Stimulated activated CD8-positive, alpha-beta memory T cell treated with anti-CD3 and anti-CD28 coated beads, Interleukin-15, amount 100 ng/mL, for 24 hours (primary cell): ENCODE results near the gene MBTPS1.
A peak's percentile ranks its signal among the peaks of the same experiment; 100 is the strongest.

Experiments used
- DNase-seq: peaks from one replicate; pipeline ENCODE4 v3.0.0-alpha.2; 2020; ENCODE audit warnings: low read depth

Gene MBTPS1

DNA sequence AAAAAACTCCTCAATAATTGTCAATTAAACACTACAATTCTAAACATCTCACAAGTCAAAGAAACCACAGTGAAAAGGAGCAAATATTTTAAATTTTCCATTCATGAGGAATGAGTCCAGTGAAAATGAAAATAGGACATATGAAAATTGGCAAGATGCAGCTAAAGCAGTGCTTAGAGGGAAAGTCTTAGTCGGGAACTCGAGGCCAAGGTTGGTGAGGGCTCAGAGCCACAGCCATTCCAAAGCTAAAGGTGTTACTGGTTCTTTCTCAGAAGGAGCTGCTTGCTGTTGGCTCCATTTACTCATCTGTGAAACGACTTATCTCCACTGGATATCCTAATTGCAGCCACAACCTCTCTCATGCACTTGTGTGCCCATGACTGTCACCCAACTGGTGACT is 80.6 kb downstream of the MBTPS1 start:
- DNase-seq = no peak

DNA sequence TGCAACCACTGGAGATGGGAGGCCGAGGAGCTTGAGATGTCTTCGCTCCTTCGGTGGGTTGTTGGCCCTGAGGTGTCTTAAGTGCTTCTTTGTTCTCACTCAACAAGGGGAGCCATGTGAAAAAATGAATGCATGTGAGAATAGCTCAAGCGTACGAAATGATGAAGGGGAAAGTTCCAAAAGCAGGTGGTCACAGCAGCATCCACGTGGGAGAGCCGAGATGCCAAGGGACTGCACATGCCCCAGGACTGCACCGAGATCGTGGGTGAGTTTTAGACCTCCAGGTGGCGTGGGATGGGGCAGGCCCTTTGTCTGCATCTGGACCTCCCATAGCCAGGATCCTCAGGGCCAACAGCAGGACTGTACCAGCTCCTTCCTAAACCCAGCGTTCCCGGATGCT is 82.2 kb downstream of the MBTPS1 start:
- DNase-seq = no peak

DNA sequence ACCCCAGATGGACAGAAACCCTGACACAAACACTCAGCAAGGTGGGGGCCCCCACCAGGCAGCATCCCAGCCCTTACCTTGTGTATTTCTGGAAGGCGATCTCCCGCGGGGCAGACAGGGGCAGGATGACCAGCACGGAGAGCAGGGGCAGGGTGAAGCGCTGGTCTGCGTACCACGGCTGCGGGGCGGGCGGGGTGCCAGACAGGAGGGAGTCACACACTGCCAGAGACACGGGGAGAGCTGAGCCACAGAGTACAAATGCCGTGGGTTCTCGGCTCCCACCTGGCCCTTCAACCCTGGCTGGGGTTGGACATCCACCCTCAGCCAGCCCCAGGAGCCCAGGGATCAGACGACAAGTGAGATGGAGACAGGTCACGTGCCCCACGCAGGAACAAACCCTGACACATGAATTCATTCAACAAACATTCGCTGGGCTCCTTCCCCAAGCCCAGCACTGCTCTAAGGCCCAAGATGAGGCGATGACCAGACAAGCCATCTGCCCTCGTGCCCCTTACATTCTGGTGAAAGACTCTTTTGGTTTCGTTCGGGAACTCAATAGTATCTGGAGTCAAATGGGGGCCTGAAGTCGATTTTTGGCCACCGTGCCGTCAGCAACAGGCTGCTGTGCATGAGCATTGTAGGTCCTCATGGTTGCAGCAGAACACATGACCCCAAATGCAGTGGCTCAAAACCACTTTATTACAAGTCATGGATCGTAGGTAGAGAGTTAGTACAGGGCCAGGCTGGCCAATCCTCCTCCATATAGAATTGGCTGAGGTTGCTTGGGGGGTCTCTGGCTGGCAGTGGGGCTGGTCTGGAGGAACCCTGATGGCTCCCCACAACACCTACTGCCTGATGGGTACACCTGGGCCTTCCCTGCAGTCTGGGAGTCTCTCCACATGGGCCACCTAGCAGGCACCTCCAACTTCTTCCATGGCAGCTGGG is 83.2 kb downstream of the MBTPS1 start:
- no peak for DNase-seq

DNA sequence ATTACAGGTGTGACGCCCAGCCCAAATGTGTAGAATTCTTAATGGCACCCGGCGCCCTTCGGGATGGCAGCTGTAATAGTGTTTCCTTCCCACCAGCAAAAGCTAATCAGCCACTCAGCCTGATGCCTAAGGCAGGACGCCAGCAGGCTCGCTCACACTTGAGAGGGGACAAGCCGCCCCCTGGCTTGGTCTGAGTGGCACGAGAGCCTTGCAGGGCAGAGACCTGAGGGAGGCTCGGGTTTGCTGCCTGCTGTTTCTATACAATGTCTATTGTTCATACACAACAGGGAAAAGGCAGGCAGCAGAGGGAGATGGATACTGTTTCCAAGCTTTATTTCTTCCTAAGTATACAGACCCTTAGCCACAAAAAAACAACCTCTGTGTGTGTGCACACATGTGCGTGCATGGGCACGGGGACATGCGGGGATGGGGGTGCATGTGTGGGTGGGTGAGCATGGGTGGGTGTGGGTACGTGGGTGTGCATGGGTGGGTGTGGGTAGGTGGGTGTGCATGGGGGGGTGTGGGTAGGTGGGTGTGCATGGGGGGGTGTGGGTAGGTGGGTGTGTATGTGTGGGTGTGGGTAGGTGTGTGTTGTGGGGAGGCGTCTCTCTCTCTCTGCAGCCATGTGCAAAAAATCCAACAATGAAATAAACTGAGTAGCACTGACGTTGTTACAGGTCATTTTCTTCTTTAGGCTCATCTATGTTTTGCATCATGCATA is 84.1 kb downstream of the MBTPS1 start:
- DNase-seq = no peak

DNA sequence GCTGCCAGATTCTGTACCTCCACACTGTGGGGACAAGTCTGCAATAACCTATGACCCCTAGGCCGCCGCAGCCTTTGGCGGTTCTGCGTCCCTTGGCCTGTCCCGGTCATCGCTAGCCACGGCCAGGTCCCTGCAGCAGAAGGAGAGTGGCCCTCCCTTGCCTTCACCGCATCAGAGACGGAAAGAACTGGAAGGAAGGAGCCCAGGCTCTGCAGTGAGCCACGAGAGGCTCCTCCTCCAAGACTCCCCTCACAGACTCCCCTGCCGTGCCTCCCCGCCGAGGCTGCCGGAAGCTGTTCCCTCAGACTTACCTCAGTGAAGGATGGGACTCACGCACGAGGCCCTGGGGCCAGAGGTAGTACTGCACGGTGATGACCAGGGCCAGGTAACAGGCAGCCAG is 85.2 kb downstream of the MBTPS1 start:
- DNase-seq = no peak

DNA sequence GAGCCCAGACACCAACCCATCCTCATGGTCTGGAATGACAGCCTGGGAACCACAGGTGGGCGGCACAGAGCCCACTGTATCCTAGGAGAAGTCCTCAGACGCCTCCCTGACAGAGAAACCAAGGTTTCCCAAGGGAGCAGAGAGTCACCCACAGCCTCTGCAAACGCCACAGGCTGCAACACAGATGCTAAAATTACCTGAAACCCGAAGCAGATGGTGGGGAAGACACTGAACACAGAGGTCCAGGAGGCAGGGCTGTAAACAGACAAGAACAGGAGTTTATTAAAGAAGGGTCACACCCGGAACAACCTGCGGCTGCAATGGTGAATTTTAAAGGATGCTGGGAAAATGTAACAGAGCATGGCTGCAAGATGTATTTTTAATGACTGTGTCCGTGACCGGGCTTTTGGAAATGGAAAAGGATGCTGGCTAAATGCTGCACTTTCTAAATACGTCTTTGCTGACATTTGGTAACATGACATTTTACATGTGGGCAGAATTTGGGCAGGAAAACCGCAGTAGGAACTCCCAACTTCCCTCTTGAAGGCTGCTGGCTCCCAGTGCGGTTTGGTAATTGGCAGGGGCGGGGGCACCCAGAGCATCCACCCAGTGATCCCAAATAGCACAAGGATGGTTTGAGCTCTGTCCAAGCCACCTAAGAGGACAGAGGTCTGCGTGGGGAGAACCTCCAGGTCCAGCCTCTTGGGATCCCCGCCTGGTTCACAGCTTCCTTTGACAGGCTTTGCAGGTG is 87.3 kb downstream of the MBTPS1 start:
- no peak for DNase-seq

DNA sequence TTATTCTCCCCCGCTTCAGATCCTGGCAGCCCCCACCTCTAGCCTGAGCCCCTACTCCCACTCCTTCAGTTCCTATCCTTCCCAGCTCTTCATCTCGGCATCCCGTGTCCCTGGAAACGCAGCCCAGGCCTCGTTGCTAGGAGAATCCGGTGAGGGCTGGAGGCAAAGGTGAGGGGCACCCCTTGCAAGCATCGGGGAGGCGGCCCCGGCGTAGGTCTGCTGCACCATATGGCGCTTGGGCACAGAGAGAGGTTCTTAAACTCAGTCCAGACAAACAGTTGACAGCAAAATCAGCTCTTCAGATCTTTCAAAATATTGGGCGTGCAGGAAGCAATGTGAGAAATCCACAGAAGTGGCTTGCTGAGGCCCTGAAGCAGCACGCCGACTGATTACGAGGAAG is 89.1 kb downstream of the MBTPS1 start:
- no peak for DNase-seq

DNA sequence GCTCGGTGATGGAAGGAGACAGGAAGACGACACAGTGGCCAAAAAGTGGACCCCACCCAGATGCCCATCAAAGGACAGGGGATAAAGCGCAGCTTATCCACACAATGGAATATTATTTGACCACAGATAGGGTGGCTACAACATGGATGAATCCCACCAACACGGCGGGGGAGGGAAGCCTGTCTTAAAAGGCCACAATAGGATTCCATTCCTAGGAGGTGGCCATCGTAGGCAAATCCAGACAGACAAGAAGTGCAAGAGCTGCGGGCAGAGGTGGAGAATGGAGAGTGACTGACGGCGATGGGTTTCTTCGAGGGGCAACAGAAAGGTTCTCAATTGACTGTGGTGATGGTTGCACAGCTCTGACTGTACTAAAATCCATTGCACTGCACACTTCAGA is 90.1 kb downstream of the MBTPS1 start:
- no peak for DNase-seq

DNA sequence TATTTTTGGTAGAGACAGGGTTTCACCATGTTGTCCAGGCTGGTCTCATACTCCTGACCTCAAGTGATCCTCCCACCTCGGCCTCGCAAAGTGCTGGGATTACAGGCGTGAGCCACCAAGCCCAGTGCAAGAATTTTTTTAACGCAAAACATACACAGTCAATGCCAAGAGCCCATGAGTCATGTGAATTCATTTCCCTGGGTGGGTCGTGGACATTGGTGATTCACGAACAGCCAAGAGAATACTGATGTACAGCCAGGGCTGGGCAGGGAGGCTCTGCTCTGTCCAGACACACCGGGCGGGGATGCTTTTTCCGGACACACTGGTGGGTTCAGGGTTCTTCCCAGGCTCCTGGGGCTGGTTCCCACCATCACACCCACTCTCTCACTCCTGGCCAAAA is 91.9 kb downstream of the MBTPS1 start:
- no peak for DNase-seq

DNA sequence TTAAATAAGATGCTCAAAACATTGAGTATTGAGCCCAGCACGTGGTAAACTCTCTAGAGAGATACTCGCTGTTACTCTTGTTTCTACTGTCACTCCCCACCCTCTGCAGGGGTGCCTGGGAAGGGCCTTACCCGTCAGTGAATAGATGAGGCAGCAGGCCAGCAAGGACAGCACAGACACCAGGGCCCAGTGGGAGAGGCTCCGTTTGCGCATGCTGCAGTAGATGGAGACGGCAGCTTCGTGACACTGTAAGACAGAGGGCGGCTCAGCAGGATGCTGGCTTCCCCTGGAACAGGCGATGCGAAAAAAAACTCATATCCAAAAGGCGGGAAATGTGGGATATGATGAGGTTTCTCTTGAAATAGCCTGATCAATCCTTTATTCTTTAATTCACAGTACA is 94.1 kb downstream of the MBTPS1 start:
- no peak for DNase-seq

DNA sequence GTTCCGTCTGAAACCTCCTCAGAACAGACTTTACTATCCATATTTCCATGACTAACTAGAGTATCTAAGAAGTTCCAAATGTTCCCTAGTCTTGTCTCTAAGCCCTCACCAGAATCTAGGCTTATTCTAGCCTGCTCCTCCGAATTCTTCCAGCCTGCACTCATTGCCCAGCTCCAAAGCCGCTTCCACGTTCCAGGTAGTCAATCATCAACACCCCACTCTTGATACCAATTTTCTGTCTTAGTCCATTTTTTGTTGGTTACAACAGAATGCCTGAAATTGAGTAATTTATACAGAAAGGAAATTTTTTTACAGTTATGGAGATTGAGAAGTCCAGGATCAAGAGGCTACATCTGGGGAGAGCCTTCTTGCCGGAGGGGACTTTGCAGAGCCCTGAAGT is 95.3 kb downstream of the MBTPS1 start:
- DNase-seq = no peak

DNA sequence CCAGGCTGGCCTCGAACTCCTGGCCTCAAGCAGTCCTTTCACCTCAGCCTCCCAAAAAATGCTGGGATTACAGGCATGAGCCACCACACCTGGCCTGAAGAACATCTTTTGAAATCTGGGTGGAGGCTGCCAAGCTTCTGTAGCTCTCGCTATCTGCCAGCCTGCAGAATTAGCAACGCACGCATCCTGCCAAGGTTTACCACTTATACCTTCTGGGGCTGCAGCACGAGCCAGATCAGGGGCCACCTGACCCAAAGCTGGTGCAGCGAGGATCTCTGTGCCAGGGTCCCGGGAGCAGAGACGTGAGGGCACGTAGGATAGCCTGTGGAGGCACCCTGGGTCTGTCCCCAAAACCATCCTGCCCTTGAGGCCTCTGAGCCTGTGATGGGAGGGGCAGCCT is 96.4 kb downstream of the MBTPS1 start:
- DNase-seq = no peak

DNA sequence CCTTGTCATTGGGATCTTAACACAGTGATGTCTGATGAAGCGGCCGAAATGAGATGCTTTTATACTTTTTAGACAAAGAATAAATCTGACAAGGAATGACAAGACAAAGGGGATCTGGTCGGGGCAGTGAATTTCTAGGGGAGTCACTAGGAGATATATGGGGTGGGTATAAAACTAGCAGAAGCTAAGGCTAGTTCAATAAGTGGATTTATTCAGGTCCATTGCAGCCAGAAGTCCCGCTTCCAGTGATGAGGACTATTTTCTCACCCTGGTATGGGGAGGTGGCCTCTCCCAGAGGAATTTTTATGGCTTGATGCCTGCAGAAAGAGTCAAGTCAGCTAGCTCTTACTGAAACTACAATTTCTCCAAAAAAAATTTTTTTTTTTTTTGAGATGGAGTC is 98.0 kb downstream of the MBTPS1 start:
- DNase-seq = no peak

DNA sequence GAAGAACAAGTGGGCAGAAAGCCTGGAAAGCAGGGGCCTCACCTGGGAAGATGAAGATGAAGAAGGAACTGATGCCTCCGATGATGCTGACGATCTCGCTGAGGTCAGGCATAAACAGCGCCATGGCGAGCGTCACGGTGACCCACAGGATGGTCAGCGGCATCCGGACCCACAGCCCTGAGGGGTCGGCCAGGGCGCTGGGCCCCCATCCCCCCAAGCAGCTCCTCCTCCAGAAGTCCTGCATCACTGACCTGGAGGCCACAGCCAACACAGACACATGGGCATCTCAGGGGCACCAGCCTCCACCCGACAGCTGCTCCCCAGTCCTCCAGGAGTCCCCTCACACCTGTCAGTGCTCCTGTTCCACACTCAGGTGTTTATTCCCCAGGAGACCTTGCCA is 100.3 kb downstream of the MBTPS1 start:
- DNase-seq = no peak

DNA sequence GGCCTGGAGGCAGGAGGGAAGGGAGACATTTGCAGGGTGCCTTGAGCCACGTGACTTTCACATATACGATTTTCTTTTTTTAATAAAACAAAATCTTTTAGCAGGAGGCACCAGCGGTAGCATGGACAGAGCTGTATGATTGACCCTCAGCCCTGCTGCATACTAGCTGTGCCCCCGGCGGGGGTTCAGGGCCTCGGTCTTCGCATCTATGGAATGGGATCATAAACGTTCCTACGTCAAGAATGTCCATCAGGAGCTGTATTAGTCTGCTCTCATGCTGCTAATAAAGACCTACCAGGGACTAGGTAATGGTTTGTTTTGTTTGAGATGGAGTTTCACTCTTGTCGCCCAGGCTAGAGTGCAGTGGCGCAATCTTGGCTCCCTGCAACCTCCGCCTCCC is 101.3 kb downstream of the MBTPS1 start:
- no peak for DNase-seq

DNA sequence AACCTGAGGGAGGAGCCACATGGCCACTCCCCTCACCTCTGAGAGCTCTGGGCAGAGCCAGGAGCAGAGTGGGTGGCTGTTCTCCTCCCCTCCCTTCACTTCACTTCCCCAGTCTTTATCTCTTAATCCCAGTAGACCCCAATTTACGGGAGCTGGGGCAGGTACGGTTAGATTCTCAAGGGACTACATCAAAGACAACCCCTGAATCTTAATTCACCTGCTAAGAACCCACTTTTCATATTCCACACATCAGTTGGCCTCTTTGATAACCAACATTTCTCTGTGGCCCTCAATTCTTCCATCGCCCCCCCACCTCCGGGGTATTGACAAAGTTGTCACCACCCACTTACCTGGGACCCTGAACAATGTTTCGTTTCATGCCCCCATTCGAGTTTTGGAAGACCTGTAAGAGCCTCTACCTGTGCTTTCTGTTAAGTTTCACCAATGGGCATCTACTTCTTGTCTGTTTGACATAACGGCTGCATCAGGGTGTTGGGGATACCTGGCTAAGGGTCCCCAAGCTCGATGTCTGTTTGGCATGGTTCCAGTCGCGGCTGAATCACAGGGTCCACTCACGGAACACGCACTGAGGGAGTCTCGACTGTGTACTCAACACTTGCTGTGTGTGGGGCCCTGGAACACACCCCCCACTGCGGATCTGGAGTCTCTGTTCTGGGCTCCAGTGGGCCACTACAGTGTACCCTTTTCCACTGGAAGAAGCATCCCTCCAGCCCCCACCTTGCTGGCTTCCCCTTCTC is 102.0 kb downstream of the MBTPS1 start:
- no peak for DNase-seq

DNA sequence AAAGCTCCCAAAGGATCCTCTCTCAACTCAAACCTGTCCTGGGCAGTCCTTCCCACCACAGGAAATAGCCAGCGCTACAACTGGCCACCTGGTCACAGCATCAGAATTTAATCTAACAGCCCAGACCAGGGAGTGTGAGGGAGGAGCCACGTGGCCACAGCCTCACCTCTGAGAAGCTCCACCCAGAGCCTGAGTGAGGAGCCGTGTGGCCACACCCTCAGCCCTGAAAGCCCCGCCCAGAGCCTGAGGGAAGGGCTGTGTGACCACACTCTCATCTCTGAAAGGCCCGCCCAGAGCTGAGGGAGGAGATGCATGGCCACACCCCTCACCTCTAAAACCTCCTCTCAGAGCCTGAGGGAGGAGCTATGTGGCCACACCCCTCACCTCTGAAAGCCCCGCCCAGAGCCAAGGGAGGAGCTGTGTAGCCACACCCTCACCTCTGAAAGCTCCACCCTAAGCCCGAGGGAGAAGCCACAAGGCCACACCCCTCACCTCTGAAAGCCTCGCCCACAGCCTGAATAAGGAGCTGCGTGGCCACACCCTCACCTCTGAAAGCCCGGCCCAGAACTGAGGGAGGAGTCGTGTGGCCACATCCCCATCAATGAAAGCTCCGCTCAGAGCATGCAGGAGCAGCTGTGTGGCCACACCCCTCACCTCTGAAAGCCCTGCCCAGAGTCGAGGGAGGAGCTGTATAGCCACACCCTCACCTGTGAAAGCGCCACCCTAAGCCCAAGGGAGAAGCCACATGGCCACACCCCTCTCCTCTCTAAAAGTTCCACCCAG is 102.8 kb downstream of the MBTPS1 start:
- peak; percentile 8 for DNase-seq

DNA sequence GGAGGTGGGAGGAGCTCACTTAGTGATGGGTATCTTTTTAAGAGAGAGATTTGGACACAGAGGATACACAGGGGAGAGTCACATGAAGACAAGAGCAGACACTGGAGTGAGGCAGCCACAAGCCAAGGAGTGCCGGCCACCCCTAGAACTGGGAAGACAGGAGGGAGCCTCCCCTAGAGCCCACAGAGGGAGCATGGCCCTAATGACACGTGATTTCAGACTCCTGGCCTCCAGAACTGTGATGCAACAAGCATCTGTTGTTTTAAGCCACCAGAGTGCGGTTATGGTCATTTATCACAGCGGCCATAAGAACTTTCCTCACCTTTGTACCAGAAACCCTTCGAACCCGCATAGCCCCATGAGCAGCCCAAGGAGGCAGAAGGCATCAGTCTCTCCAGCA is 107.5 kb downstream of the MBTPS1 start:
- DNase-seq = no peak

DNA sequence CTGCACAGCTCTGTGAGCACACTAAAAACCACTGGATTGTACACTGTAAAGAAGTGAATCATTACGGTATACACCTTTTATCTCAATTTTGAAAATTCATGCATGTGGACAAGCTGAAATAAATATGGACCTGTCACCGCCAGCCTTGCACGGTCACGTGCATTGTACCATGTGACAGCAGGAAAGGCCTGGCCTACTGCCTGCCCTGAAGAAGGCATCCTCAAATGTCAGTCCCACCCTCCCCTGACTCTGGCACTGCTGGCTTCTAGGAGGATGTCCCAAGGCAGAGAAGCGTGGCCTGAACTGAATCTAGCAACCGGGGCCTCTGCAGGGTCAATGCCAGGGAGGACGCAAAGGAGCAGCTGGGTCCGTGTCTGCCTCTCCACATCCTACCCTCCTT is 108.8 kb downstream of the MBTPS1 start:
- DNase-seq = no peak

DNA sequence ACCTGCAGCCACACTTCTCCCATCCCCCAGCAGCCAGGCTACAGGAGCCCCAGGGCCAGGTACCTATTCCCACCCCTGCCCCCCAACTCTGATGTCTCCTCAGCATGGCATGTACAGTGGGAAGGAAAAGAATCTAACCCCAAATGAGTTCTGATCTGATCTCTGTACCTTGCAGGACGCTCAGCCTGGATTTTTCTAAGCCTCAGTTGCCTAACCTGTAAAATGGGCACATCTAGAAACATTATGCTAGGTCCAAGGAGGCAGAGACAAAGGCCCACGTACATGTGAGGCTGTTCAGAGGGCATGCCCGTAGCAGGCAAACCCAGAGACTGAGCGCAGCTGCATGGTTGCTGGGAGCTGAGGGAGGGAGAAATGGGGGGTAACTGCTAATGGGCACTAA is 109.2 kb downstream of the MBTPS1 start:
- DNase-seq = no peak

DNA sequence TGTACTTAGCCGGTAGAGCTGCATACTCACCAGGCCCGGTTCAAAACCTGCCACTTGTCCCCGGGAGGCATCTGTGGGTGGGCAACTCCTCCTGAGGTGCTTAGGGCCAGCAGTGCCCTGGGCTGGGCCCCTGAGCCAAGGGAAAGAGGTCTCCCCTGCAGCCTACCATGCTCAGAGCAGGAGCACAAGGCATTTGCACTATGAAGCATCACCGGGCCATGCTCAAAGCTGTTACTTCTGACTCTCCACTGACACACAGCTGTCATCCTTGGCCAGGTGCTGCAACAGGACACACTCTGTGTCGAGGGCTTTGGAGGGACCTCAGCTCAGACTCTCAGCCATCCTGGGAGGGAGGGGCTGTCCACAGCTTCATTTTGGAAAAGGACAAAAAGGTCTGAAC is 111.4 kb downstream of the MBTPS1 start:
- DNase-seq = no peak
